ENCODE measurements around the gene SETD3. TPM values are rescaled to one million over a fixed set of nuclear protein-coding genes. Genes with fewer than 3 reads are reported as not detected.

SETD3 gene
- total RNA-seq, 6 experiments from 2014 or later, result 42.1 to 53.9 (median 47.0) TPM

DNA sequence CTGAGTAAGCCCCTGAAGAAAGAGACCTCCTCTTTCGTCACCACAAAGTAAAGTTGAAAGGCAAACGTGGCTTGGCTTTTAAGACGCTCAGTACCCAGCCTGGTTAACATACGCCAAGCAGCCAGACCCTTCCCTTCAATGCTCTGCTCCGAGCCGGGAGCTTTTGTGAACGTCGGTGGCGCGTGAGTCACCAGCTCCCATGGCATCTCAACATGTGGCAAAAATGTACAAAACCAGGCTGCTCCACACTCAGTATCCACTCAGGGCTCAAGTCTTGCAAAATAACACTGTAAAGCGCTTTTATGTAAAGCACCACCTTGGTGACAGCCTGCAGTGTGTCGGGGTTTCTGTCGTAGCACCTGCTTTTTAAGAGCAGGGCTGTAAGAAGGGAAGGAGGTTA, 89.0 kb downstream of the SETD3 start:
- TF ChIP-seq, protein P1, sequence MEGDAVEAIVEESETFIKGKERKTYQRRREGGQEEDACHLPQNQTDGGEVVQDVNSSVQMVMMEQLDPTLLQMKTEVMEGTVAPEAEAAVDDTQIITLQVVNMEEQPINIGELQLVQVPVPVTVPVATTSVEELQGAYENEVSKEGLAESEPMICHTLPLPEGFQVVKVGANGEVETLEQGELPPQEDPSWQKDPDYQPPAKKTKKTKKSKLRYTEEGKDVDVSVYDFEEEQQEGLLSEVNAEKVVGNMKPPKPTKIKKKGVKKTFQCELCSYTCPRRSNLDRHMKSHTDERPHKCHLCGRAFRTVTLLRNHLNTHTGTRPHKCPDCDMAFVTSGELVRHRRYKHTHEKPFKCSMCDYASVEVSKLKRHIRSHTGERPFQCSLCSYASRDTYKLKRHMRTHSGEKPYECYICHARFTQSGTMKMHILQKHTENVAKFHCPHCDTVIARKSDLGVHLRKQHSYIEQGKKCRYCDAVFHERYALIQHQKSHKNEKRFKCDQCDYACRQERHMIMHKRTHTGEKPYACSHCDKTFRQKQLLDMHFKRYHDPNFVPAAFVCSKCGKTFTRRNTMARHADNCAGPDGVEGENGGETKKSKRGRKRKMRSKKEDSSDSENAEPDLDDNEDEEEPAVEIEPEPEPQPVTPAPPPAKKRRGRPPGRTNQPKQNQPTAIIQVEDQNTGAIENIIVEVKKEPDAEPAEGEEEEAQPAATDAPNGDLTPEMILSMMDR (IDR thresholded peaks at IDR 0.05), result no peak
- peak; percentile 41 for DNase-seq
- Mint-ChIP-seq H3K4me1 (ENCODE audit: low read depth) (peaks cover 28% of the 10 kb centered on the region), H3K4me3 (peak overlapping the region; percentile 33), H3K9me3 (no peaks in the 10 kb centered on the region), H3K27me3 (ENCODE audit: insufficient read depth) (peaks cover 5% of the 10 kb centered on the region), H3K27ac (peak overlapping the region; percentile 80; the same call in 1 of the 2 replicates), H3K36me3 (ENCODE audit: low read depth) (0 out of 2 replicates have a peak, but pooled peaks cover 6% of the 10 kb centered on the region)

DNA sequence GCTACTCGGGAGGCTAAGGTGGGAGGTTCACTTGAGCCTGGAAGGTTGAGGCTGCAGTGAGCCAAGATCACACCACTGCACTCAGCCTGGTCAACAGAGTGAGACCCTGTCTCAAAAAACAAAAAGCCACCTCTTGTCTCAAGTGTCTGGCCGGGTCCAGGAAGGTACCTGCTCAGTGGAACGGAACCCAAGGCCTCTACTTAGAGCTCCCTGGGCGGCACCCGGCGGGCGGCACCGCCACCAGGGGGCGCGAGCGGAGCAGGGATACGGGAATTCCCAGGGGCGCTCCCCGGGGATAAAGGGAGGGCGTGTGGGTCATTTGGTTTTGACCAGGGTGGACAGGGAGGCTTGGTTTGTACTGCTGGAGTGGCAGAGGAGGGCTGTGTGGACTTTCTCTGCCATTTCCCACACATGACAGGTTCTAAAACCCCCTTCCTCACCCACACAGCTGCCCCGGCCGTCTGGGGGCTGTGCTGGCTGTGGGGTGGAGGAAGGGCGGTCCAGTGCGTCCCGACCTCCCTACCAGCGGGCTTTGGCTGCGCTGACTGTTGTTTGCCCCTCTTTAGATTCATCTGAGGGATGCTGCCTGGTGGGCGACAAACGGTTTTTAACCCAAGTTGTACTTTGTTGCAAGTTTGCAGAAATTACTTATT, 91.4 kb downstream of the SETD3 start:
- Mint-ChIP-seq H3K9me3 (peaks cover 5% of the 10 kb centered on the region; the same call in 1 of the 2 replicates), H3K4me3 (no peak overlapping the region), H3K4me1 (ENCODE audit: low read depth) (peaks cover 19% of the 10 kb centered on the region), H3K36me3 (ENCODE audit: low read depth) (0 out of 2 replicates have a peak, but pooled peaks cover 6% of the 10 kb centered on the region), H3K27ac (no peak overlapping the region), H3K27me3 (ENCODE audit: insufficient read depth) (peaks cover 13% of the 10 kb centered on the region)
- DNase-seq, result no peak
- TF ChIP-seq, protein P1 (IDR thresholded peaks at IDR 0.05), result peak; percentile 95

DNA sequence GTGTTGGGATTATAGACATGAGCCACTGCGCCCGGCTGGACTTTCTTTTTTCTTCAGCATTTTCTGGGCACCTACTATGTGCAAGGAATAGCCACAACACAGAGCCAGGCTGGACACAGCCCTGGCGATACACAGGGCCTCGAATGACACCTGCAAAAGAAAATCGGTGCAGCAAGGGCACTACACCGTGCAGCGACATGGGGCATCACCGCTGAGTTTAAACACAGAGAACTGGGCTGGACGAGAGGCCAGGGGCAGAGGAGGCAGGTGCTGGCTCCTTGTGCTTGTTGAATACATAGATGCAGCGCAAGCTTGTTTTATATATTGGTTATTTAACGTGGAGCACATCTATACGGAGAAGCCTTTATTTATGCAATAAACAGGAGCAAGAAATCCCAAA, 92.4 kb downstream of the SETD3 start:
- Mint-ChIP-seq H3K4me1 (ENCODE audit: low read depth) (peaks cover 19% of the 10 kb centered on the region), H3K27ac (no peak overlapping the region), H3K4me3 (no peak overlapping the region), H3K9me3 (peaks cover 5% of the 10 kb centered on the region; the same call in 1 of the 2 replicates), H3K27me3 (ENCODE audit: insufficient read depth) (peaks cover 17% of the 10 kb centered on the region), H3K36me3 (ENCODE audit: low read depth) (0 out of 2 replicates have a peak, but pooled peaks cover 5% of the 10 kb centered on the region)
- DNase-seq, result no peak
- TF ChIP-seq, protein P1 (IDR thresholded peaks at IDR 0.05), result no peak

DNA sequence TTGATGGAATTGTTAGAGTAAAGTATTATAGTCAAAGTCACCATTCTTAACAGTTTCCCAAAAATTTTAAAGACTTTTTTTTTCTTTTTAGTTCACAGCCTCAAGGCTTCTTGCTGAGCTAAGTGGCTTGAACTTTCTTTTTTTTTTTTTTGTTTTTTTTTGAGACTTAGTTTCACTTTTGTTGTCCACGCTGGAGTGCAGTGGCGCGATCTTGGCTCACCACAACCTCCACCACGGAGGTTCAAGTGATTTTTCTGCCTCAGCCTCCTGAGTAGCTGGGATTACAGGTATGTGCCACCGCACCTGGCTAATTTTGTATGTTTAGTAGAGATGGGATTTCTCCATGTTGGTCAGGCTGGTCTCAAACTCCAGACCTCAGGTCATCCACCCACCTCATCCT, 92.8 kb downstream of the SETD3 start:
- no peak overlapping the region for H3K27ac Mint-ChIP-seq
- H3K27me3 Mint-ChIP-seq (ENCODE audit: insufficient read depth), result peaks cover 17% of the 10 kb centered on the region
- 0 out of 2 replicates have a peak, but pooled peaks cover under 1% of the 10 kb centered on the region for H3K36me3 Mint-ChIP-seq (ENCODE audit: low read depth)
- H3K4me1 Mint-ChIP-seq (ENCODE audit: low read depth), result peaks cover 16% of the 10 kb centered on the region
- no peak overlapping the region for H3K4me3 Mint-ChIP-seq
- TF ChIP-seq, protein P1 (IDR thresholded peaks at IDR 0.05), result no peak
- peaks cover 5% of the 10 kb centered on the region; the same call in 1 of the 2 replicates for H3K9me3 Mint-ChIP-seq
- no peak for DNase-seq

DNA sequence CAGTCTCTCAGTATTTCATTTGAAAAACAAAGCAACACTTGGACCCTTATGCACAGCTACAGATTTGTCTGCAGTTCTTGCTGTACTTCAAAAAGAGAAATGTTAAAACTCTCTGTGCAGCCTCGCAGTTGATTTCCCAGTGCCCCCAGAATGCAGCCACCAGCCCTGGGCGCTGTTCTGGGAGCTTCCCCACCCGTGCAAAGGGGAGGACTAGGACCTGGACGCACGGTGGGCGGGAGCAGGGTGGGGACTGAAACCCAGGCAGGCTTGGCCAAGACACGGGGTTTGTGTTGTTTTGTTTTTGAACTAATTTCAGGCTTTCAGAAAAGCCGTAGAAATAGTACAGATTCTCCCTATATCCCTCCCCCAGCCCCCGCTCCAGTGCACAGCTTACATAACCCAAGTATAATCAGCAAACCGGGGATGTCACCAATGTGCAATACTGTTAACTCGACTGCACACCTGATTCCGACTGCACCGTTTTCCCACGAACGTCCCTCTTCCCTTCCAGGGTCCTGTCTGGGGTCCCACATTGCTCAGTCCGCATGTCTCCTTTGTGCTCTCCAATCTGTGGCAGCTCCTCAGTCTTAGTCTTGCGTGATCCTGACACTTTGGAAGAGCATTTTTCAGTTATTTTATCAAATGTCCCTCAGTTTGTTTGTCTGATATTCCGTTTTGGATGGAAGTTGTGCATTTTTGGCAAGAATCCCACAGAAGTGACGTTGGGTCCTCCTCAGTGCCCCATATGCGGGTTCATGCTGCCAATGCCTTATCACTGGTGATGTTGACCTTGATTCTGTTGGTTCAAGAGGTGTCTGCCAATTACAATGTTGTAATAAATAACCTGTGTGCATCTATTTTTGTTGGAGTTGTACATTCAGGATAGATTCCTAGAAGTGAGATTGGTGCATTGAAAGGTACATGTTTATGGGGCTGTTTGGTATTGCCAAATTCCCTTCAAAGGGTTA, 95.9 kb downstream of the SETD3 start:
- H3K9me3 Mint-ChIP-seq, result peaks cover 5% of the 10 kb centered on the region; the same call in 1 of the 2 replicates
- H3K36me3 Mint-ChIP-seq (ENCODE audit: low read depth), result no peaks in the 10 kb centered on the region
- peaks cover 19% of the 10 kb centered on the region for H3K27me3 Mint-ChIP-seq (ENCODE audit: insufficient read depth)
- no peaks in the 10 kb centered on the region; the same call in 1 of the 2 replicates for H3K4me1 Mint-ChIP-seq (ENCODE audit: low read depth)
- H3K27ac Mint-ChIP-seq, result no peak overlapping the region
- no peak overlapping the region for H3K4me3 Mint-ChIP-seq
- no peak for DNase-seq
- TF ChIP-seq, protein P1 (IDR thresholded peaks at IDR 0.05), result no peak

All from HFFc6 (cell line).